Measurements from ENCODE around the gene ABHD15. TPM values are rescaled to one million over a fixed set of nuclear protein-coding genes. Genes with fewer than 3 reads are reported as not detected.

Gene ABHD15
- total RNA-seq, 1 experiment from 2014 or later = 8.2 TPM

DNA sequence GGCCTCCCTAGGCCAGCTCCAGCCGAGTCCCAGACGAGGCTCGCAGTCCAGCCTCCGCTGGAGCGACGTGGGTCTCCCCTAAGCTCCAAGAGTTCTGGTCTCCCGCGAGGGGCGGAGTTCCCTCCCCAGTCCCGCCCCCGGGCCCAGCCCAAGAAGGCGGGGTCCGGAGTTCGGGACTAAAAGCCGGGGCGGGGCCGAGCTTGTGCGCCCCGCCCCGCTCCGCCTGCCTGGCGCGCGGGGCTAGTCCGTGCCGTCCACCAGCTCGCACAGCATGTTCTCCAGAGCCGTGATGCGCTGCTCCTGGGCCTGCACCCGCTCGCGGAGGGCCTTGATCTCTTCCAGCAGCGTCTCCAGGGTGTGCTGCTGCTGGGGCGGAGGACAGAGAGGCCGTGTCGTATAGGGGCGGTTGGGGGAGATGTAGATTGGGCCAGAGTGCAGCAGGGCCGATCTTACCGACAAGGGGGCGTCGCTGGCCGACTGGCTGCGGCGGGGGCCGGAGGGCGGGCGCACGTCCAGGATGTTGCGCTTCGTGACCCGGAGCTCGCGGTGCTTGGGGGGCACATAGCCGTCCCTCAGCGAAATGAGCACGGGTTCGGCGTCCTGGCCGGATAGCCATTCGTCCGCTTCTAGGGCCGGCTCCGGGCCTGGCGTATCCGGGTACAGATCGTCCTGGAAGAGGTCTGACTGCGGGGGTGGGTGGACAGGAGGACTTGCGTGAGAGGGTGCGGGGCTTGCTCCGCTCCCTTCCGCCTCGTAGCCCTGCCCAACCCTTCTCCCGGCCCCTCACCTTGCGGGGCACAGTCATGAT, 48.9 kb upstream of the ABHD15 start (continued):
- TF ChIP-seq SP1 (IDR thresholded peaks at IDR 0.05; ENCODE audit: low read depth) (no peak), CBX3 (IDR thresholded peaks at IDR 0.05; ENCODE audit: low read depth) (no peak), POLR2A (IDR thresholded peaks at IDR 0.05; ENCODE audit: borderline replicate concordance, extremely low read depth, insufficient read depth, insufficient read length) (no peak)

DNA sequence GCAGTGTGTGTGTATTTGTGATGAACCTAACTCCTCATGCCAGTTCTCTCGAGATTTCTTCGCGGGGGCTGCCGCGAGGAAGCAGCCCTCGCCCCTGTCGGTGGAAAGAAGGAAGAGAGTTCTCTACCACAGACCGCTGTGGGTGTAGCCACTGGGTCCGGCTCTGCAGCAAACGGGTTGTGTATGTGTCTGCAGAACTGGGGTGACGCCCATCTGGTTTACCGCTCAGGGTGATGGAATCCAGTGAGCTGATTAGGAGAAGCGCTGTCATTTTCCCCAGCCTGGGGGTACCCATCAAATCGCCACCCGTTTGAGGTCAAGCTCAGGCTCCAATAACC, 48.2 kb upstream of the ABHD15 start:
- intact Hi-C loops (cut with micrococcal nuclease) = no loop called here
- H3K4me3 ChIP-seq (replicated peaks in 1 of 2; ENCODE audit: low read depth in 1 of 2, low read length in 2 of 2) = no peak overlapping the region
- CTCF ChIA-PET = interaction anchor here (4.2 kb wide), 1 partner anchor 23 kb away, joined by 57 read pairs; the partner anchor contains the start of gene ANKRD13B
- H3K4me1 ChIP-seq (ENCODE audit: control insufficient read depth in 1 of 2, insufficient read depth in 2 of 2, low read length in 2 of 2) = peaks cover 28 to 43% of the 10 kb centered on the region in 2 experiments
- no peak overlapping the region for H3K4me2 ChIP-seq (ENCODE audit: low read length)
- no peaks in the 10 kb centered on the region for H4K20me1 ChIP-seq (ENCODE audit: insufficient read depth)
- H3K9me3 ChIP-seq (ENCODE audit: control insufficient read depth in 1 of 2, insufficient read depth in 1 of 2, low read depth in 1 of 2, low read length in 2 of 2) = no peaks in the 10 kb centered on the region
- DNase-seq (ENCODE audit: low read depth, low spot score) (no peak), ATAC-seq (no peak)
- H3K36me3 ChIP-seq (ENCODE audit: control insufficient read depth in 1 of 2, insufficient read depth in 2 of 2, low read length in 2 of 2) = no peaks in the 10 kb centered on the region
- POLR2A ChIA-PET = no interaction called here
- no peak overlapping the region for H3K9ac ChIP-seq (ENCODE audit: low read length)
- no TSS peak for BruUV-seq (replicated peaks)
- H3K79me2 ChIP-seq (ENCODE audit: insufficient read depth, low read length) = no peaks in the 10 kb centered on the region
- no peaks in the 10 kb centered on the region for H3K27me3 ChIP-seq (ENCODE audit: insufficient read depth, low read length)
- H3K9me2 ChIP-seq (ENCODE audit: insufficient read depth) = no peaks in the 10 kb centered on the region
- H2AFZ ChIP-seq (ENCODE audit: low read depth, low read length, poor library complexity, severe bottlenecking) = no peak overlapping the region
- H3K27ac ChIP-seq (ENCODE audit: low read depth, low read length) = no peak overlapping the region
- TF ChIP-seq FOSL1 (IDR thresholded peaks at IDR 0.05; ENCODE audit: low read depth) (no peak), JUND (IDR thresholded peaks at IDR 0.05) (no peak), ELF1 (IDR thresholded peaks at IDR 0.05; ENCODE audit: borderline replicate concordance, low read depth) (no peak), EZH2phosphoT487 (IDR thresholded peaks at IDR 0.05; ENCODE audit: borderline replicate concordance) (no peak), EZH2 (IDR thresholded peaks at IDR 0.05) (no peak), SRF (IDR thresholded peaks at IDR 0.05; ENCODE audit: low read depth) (no peak)
- TF ChIP-seq, protein P1, sequence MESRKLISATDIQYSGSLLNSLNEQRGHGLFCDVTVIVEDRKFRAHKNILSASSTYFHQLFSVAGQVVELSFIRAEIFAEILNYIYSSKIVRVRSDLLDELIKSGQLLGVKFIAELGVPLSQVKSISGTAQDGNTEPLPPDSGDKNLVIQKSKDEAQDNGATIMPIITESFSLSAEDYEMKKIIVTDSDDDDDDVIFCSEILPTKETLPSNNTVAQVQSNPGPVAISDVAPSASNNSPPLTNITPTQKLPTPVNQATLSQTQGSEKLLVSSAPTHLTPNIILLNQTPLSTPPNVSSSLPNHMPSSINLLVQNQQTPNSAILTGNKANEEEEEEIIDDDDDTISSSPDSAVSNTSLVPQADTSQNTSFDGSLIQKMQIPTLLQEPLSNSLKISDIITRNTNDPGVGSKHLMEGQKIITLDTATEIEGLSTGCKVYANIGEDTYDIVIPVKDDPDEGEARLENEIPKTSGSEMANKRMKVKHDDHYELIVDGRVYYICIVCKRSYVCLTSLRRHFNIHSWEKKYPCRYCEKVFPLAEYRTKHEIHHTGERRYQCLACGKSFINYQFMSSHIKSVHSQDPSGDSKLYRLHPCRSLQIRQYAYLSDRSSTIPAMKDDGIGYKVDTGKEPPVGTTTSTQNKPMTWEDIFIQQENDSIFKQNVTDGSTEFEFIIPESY (IDR thresholded peaks at IDR 0.05; ENCODE audit: extremely low read depth, insufficient replicate concordance, low read length) = no peak
- TF ChIP-seq, protein P2, sequence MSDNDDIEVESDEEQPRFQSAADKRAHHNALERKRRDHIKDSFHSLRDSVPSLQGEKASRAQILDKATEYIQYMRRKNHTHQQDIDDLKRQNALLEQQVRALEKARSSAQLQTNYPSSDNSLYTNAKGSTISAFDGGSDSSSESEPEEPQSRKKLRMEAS (IDR thresholded peaks at IDR 0.05) = no peak
- TF ChIP-seq, protein P3, sequence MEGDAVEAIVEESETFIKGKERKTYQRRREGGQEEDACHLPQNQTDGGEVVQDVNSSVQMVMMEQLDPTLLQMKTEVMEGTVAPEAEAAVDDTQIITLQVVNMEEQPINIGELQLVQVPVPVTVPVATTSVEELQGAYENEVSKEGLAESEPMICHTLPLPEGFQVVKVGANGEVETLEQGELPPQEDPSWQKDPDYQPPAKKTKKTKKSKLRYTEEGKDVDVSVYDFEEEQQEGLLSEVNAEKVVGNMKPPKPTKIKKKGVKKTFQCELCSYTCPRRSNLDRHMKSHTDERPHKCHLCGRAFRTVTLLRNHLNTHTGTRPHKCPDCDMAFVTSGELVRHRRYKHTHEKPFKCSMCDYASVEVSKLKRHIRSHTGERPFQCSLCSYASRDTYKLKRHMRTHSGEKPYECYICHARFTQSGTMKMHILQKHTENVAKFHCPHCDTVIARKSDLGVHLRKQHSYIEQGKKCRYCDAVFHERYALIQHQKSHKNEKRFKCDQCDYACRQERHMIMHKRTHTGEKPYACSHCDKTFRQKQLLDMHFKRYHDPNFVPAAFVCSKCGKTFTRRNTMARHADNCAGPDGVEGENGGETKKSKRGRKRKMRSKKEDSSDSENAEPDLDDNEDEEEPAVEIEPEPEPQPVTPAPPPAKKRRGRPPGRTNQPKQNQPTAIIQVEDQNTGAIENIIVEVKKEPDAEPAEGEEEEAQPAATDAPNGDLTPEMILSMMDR (IDR thresholded peaks at IDR 0.05 in 2 of 3, conservative IDR thresholded peaks at IDR 0.05 in 1 of 3; ENCODE audit: borderline replicate concordance in 1 of 3, insufficient read depth in 1 of 3, low read depth in 2 of 3, low read length in 2 of 3) = no peak
- RAD21 ChIA-PET (ENCODE audit: low non-redundant PET in 1 of 2, low total read pairs in 2 of 2, uncharacterized antibody in 2 of 2, unreplicated experiment in 2 of 2) = no interaction called here

Measured in HCT116 (cell line).